H1 (cell line): ENCODE data around the gene TIMM22. TPM values are rescaled to one million over a fixed set of nuclear protein-coding genes. Genes with fewer than 3 reads are reported as not detected.

Source experiments
- CTCF ChIA-PET: fragments of 300-600 bp; sonication (Branson Sonifier 250); formaldehyde crosslinking; loops from one replicate; lab custom pipeline; 2021; ENCODE audit not compliant: partially characterized antibody; lab: Charles Lee
- POLR2A ChIA-PET: fragments of 300-600 bp; sonication (Branson Sonifier 250); formaldehyde crosslinking; loops from one replicate; lab custom pipeline; 2021; ENCODE audit warnings: inconsistent platforms; ENCODE audit not compliant: partially characterized antibody; lab: Charles Lee
- DNase-seq, 2 experiments: peaks; one replicate each; pipeline versions ENCODE4 v3.0.0 to v3.0.0-alpha.2; 2010 to 2022; ENCODE audit warnings: low spot score in 2 of 2, low read depth in 1 of 2, mixed read lengths in 1 of 2
- FAIRE-seq: peaks from 2 replicates; lab custom pipeline; 2011; peaks lifted over from hg19 to GRCh38; lab: Jason Lieb, UNC
- H2AFZ ChIP-seq: 2 replicates; pipeline ENCODE4 v1.8.1; 2012; ENCODE audit warnings: low read length, inconsistent platforms
- H2AK5ac ChIP-seq: 2 replicates; pipeline ENCODE4 v1.6.1; 2013; ENCODE audit warnings: low read depth, low read length
- H2BK120ac ChIP-seq: replicated peaks from 2 replicates; pipeline ENCODE3; 2013; ENCODE audit warnings: low read depth, low read length, inconsistent platforms
- H2BK12ac ChIP-seq: 2 replicates; pipeline ENCODE4 v1.6.1; 2013; ENCODE audit warnings: low read depth, low read length
- H2BK15ac ChIP-seq: 2 replicates; pipeline ENCODE4 v1.6.1; 2013; ENCODE audit warnings: low read length
- H2BK20ac ChIP-seq: 2 replicates; pipeline ENCODE4 v1.6.1; 2013; ENCODE audit warnings: low read length
- H2BK5ac ChIP-seq: 2 replicates; pipeline ENCODE4 v1.6.1; 2013; ENCODE audit warnings: low read depth, low read length
- H3K14ac ChIP-seq: 2 replicates; pipeline ENCODE4 v1.6.1; 2013; ENCODE audit warnings: inconsistent platforms; ENCODE audit not compliant: insufficient read length
- H3K18ac ChIP-seq: 2 replicates; pipeline ENCODE4 v1.6.1; 2013; ENCODE audit warnings: low read length; ENCODE audit errors: extremely low read depth
- H3K23ac ChIP-seq: 2 replicates; pipeline ENCODE4 v1.6.1; 2013; ENCODE audit warnings: inconsistent platforms; ENCODE audit not compliant: insufficient read length
- H3K23me2 ChIP-seq: 2 replicates; pipeline ENCODE4 v1.6.1; 2013; ENCODE audit warnings: low read depth, low read length
- H3K27ac ChIP-seq: 2 replicates; pipeline ENCODE4 v1.6.1; 2011; ENCODE audit warnings: low read depth, low read length, inconsistent platforms
- H3K27me3 ChIP-seq, 4 experiments: replicated peaks in 1 of 4; 1 replicate in 1 of 4; 2 replicates in 3 of 4; pipeline versions ENCODE4 v1.6.1 to v1.8.1; 2011 to 2013; ENCODE audit warnings: low read length in 3 of 4, mild to moderate bottlenecking in 3 of 4, inconsistent platforms in 2 of 4, mixed read lengths in 2 of 4, moderate library complexity in 1 of 4; ENCODE audit not compliant: control insufficient read depth in 3 of 4, insufficient read depth in 3 of 4; ENCODE audit errors: extremely low read depth in 1 of 4
- H3K36me3 ChIP-seq, 4 experiments: 2 replicates each; pipeline versions ENCODE4 v1.6.1 to v1.8.1; 2011 to 2013; ENCODE audit warnings: mild to moderate bottlenecking in 4 of 4, low read length in 3 of 4, moderate library complexity in 2 of 4, control low read depth in 1 of 4, inconsistent platforms in 1 of 4; ENCODE audit not compliant: insufficient read depth in 4 of 4, control insufficient read depth in 2 of 4
- H3K4ac ChIP-seq: replicated peaks from 2 replicates; pipeline ENCODE3; 2013; ENCODE audit warnings: low read length, low read depth, mixed read lengths, inconsistent platforms; ENCODE audit not compliant: insufficient read length
- H3K4me1 ChIP-seq, 4 experiments: replicated peaks in 1 of 4; 1 replicate in 1 of 4; 2 replicates in 3 of 4; pipeline versions ENCODE4 v1.6.1 to v1.8.1; 2011 to 2013; ENCODE audit warnings: low read length in 3 of 4, inconsistent platforms in 2 of 4, mixed read lengths in 1 of 4; ENCODE audit not compliant: insufficient read depth in 4 of 4, control insufficient read depth in 3 of 4
- H3K4me2 ChIP-seq, 2 experiments: 2 replicates each; pipeline versions ENCODE4 v1.6.1 to v1.8.1; 2011 to 2013; ENCODE audit warnings: low read depth in 2 of 2, low read length in 2 of 2, control low read depth in 1 of 2, inconsistent platforms in 1 of 2, mild to moderate bottlenecking in 1 of 2; ENCODE audit not compliant: insufficient read depth in 1 of 2
- H3K4me3 ChIP-seq, 4 experiments: fragments of 200-600, 300-600 bp in 1 of 4; sonication (generic), shearing (Covaris generic), sonication (Bioruptor Twin) in 1 of 4; 2 replicates each; pipeline versions ENCODE4 v1.5.1 to v1.8.1; 2011 to 2016; ENCODE audit warnings: low read length in 4 of 4, low read depth in 3 of 4, control low read depth in 2 of 4, inconsistent platforms in 2 of 4, mild to moderate bottlenecking in 2 of 4, mixed read lengths in 1 of 4, moderate library complexity in 1 of 4; ENCODE audit not compliant: insufficient read depth in 2 of 4; ENCODE audit errors: extremely low read depth in 1 of 4
- H3K56ac ChIP-seq: replicated peaks from 2 replicates; pipeline ENCODE3; 2013; ENCODE audit warnings: low read depth, mild to moderate bottlenecking, mixed read lengths, low read length, inconsistent platforms; ENCODE audit not compliant: insufficient read length
- H3K79me1 ChIP-seq: 2 replicates; pipeline ENCODE4 v1.6.1; 2013; ENCODE audit warnings: low read depth, low read length, control low read depth
- H3K79me2 ChIP-seq, 2 experiments: 2 replicates each; pipeline versions ENCODE4 v1.6.1 to v1.8.1; 2012 to 2013; ENCODE audit warnings: low read length in 2 of 2, mild to moderate bottlenecking in 2 of 2, inconsistent platforms in 1 of 2; ENCODE audit not compliant: insufficient read depth in 2 of 2, control insufficient read depth in 1 of 2
- H3K9ac ChIP-seq, 4 experiments: replicated peaks in 1 of 4; 1 replicate in 1 of 4; 2 replicates in 3 of 4; pipeline versions ENCODE4 v1.6.1 to v1.8.1; 2011 to 2013; ENCODE audit warnings: low read depth in 3 of 4, low read length in 3 of 4, control low read depth in 2 of 4, mild to moderate bottlenecking in 2 of 4, moderate library complexity in 2 of 4, inconsistent platforms in 1 of 4; ENCODE audit errors: extremely low read depth in 1 of 4
- H3K9me3 ChIP-seq, 2 experiments: 2 replicates each; pipeline versions ENCODE4 v1.6.1 to v1.8.1; 2012 to 2013; ENCODE audit warnings: mild to moderate bottlenecking in 2 of 2, moderate library complexity in 2 of 2, control low read depth in 1 of 2, inconsistent platforms in 1 of 2, low read depth in 1 of 2, low read length in 1 of 2, mixed read lengths in 1 of 2; ENCODE audit not compliant: insufficient read depth in 2 of 2
- H4K20me1 ChIP-seq, 2 experiments: replicated peaks in 1 of 2; 2 replicates each; pipeline versions ENCODE3 to v1.8.1; 2011 to 2013; ENCODE audit warnings: inconsistent platforms in 2 of 2, low read length in 2 of 2, mild to moderate bottlenecking in 1 of 2; ENCODE audit not compliant: insufficient read depth in 2 of 2, control insufficient read depth in 1 of 2
- H4K5ac ChIP-seq: 2 replicates; pipeline ENCODE4 v1.6.1; 2013; ENCODE audit warnings: low read length, low read depth, mixed read lengths, inconsistent platforms; ENCODE audit not compliant: insufficient read length
- H4K8ac ChIP-seq: 2 replicates; pipeline ENCODE4 v1.8.0; 2013; ENCODE audit warnings: mild to moderate bottlenecking, moderate library complexity, low read length, inconsistent platforms; ENCODE audit not compliant: insufficient read depth; ENCODE audit errors: extremely low read depth
- H4K91ac ChIP-seq: replicated peaks from 2 replicates; pipeline ENCODE3; 2013; ENCODE audit warnings: low read length, mixed read lengths, inconsistent platforms; ENCODE audit not compliant: insufficient read length
- CBX8 ChIP-seq: fragments of 300-800, 300-1000 bp; sonication (generic); IDR thresholded peaks from 2 replicates; pipeline ENCODE4 v1.7.1; 2016; ENCODE audit warnings: low read depth, low read length, borderline replicate concordance
- CHD2 ChIP-seq: IDR thresholded peaks from 2 replicates; pipeline ENCODE4 v1.6.1; 2012; ENCODE audit warnings: low read length, improper control_type of control experiment
- EZH2 ChIP-seq: fragments of 200-600 bp; sonication (generic); IDR thresholded peaks from 2 replicates; pipeline ENCODE4 v1.7.1; 2012; ENCODE audit warnings: low read depth, mild to moderate bottlenecking, moderate library complexity, low read length, inconsistent platforms; ENCODE audit not compliant: severe bottlenecking
- GTF2F1 ChIP-seq: IDR thresholded peaks from 2 replicates; pipeline ENCODE4 v1.6.1; 2012; ENCODE audit warnings: low read depth, low read length, improper control_type of control experiment, borderline replicate concordance
- MAFK ChIP-seq: IDR thresholded peaks from 2 replicates; pipeline ENCODE4 v1.6.1; 2012; ENCODE audit warnings: low read depth, mild to moderate bottlenecking, improper control_type of control experiment, low read length
- POLR2A ChIP-seq, 2 experiments: IDR thresholded peaks; 1 replicate in 1 of 2; 2 replicates in 1 of 2; pipeline ENCODE4 v1.6.1; 2011; ENCODE audit warnings: low read depth in 2 of 2, low read length in 2 of 2, mild to moderate bottlenecking in 2 of 2; ENCODE audit errors: control extremely low read depth in 1 of 2
- POLR2AphosphoS5 ChIP-seq: IDR thresholded peaks from 2 replicates; pipeline ENCODE4 v1.6.1; 2011; ENCODE audit warnings: low read depth, low read length
- RAD21 ChIP-seq, 2 experiments: IDR thresholded peaks in 1 of 2; conservative IDR thresholded peaks in 1 of 2; 2 replicates each; pipeline ENCODE4 v1.6.1; 2011; ENCODE audit warnings: low read depth in 2 of 2, low read length in 2 of 2, improper control_type of control experiment in 1 of 2, inconsistent platforms in 1 of 2, mild to moderate bottlenecking in 1 of 2, moderate library complexity in 1 of 2
- RBBP5 ChIP-seq: IDR thresholded peaks from 2 replicates; pipeline ENCODE4 v1.7.1; 2012; ENCODE audit warnings: low read depth, mild to moderate bottlenecking, inconsistent platforms, low read length, moderate library complexity, borderline replicate concordance
- SIX5 ChIP-seq: IDR thresholded peaks from 2 replicates; pipeline ENCODE4 v1.6.1; 2011; ENCODE audit warnings: mild to moderate bottlenecking, low read depth, low read length
- SP1 ChIP-seq: IDR thresholded peaks from 2 replicates; pipeline ENCODE4 v1.6.1; 2011; ENCODE audit warnings: low read depth, low read length
- TAF1 ChIP-seq: IDR thresholded peaks from 2 replicates; pipeline ENCODE4 v1.6.1; 2011; ENCODE audit warnings: mild to moderate bottlenecking, low read depth, low read length
- WGBS, 2 experiments: shearing (Covaris generic) in 1 of 2; methylation state at CpG; one replicate each; pipeline versions ENCODE4 v1.1.6 to v1.1.7; 2013 to 2015; ENCODE audit warnings: low lambda C conversion rate in 2 of 2, mixed read lengths in 2 of 2, inconsistent platforms in 1 of 2, low coverage in 1 of 2, missing lambda C conversion rate in 1 of 2; ENCODE audit not compliant: insufficient replicate concordance in 2 of 2, insufficient coverage in 1 of 2, insufficient read length in 1 of 2; ENCODE audit errors: extremely low coverage in 1 of 2, missing lambda C conversion rate in 1 of 2; 5-methylcytosine and 5-hydroxymethylcytosine counted together
- polyA plus RNA-seq, 7 experiments: library from polyadenylated mRNA; depleted of rRNA in 3 of 7; stranded (reverse) in 5 of 7; unstranded in 2 of 7; fragments of >200 nt in 5 of 7; fragments of 200-250 nt in 2 of 7; gene quantifications; 1 replicate in 5 of 7; 2 replicates in 1 of 7; 4 replicates in 1 of 7; pipeline versions ENCODE4 v1.2.1 to v1.2.3, GENCODE V29; 2011 to 2013; ENCODE audit warnings: missing spikeins in 2 of 7, mixed read lengths in 2 of 7
- total RNA-seq: library from RNA; stranded (reverse); fragmentation: NEBNext Ultra II Directional; extraction: Animal tissue kit (Norgen Biotek cat#: 25700); gene quantifications from 2 replicates; pipeline ENCODE4 v1.2.1, GENCODE V29; 2021
- TF ChIP-seq, protein P1 (sequence below), 3 experiments: IDR thresholded peaks; 1 replicate in 2 of 3; 2 replicates in 1 of 3; pipeline versions ENCODE4 v1.5.1 to v1.6.1; 2011; ENCODE audit warnings: low read length in 3 of 3, mild to moderate bottlenecking in 3 of 3, inconsistent platforms in 2 of 3, low read depth in 1 of 3, moderate library complexity in 1 of 3; ENCODE audit not compliant: insufficient read depth in 1 of 3; ENCODE audit errors: control extremely low read depth in 1 of 3

Gene TIMM22
- total and polyA plus RNA-seq, 2 of the 8 experiments (the other 6 are each of a cell fraction or from before 2014, with no cell fraction given), result 13.8 to 17.4 TPM

DNA sequence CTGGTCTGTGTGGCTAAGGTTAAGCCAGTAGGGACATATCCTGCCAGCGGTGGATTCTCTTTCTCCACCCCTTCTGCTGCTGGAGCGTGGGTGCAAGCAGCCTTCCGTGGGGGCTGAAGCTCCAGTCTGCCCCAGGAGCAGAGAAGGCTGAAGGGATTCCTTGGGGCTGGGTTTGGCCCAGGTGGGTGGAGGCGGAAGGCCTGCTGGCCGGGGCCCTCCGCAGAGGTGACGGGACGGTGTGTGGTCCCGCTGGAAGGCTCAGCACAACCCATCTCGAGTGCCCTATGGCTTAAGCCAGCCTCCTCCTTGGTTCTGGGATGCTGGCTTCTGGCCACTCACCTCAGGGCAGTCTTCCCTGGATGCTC, 13.1 kb downstream of the TIMM22 start:
- H4K5ac ChIP-seq, result no peak overlapping the region
- DNase-seq (no peak), FAIRE-seq (no peak)
- H2BK20ac ChIP-seq, result no peak overlapping the region
- no peak overlapping the region for H2BK5ac ChIP-seq
- H4K8ac ChIP-seq, result no peak overlapping the region
- H3K4me1 ChIP-seq, result no peaks in the 10 kb centered on the region; a peak in 4 of 7 replicates
- ChIA-PET CTCF (interaction anchor here (1.2 to 1.5 kb wide), 2 partner anchors 11 to 47 kb away, joined by 4 to 7 read pairs; no protein-coding TSS in a partner anchor), POLR2A (no interaction called here)
- no peak overlapping the region for H3K14ac ChIP-seq
- no peak overlapping the region for H2BK15ac ChIP-seq
- H3K79me2 ChIP-seq, result no peaks in the 10 kb centered on the region
- H3K4me2 ChIP-seq, result no peak overlapping the region
- H3K18ac ChIP-seq, result no peak overlapping the region
- no peaks in the 10 kb centered on the region for H3K79me1 ChIP-seq
- H2AFZ ChIP-seq, result no peak overlapping the region
- H3K27me3 ChIP-seq, result no peaks in the 10 kb centered on the region
- no peak overlapping the region for H2BK12ac ChIP-seq
- no peak overlapping the region for H4K91ac ChIP-seq
- H3K23ac ChIP-seq, result no peak overlapping the region
- H3K23me2 ChIP-seq, result no peaks in the 10 kb centered on the region
- H3K36me3 ChIP-seq, result peaks cover 0 to 8% (median 0%) of the 10 kb centered on the region in 4 experiments; a peak in 2 of 8 replicates
- no peak overlapping the region for H3K9ac ChIP-seq
- no peak overlapping the region for H3K4me3 ChIP-seq
- H2AK5ac ChIP-seq, result no peak overlapping the region
- 87% methylated on average over 8 of the region's 10 CpGs; no CpG with 5 or more reads in 1 of the 2 experiments for WGBS, 2 experiments
- H3K4ac ChIP-seq, result no peak overlapping the region
- H4K20me1 ChIP-seq, result peaks cover 0 to 3% of the 10 kb centered on the region in 2 experiments
- H3K9me3 ChIP-seq, result no peaks in the 10 kb centered on the region
- H3K56ac ChIP-seq, result no peak overlapping the region
- H2BK120ac ChIP-seq, result no peak overlapping the region
- H3K27ac ChIP-seq, result no peak overlapping the region
- TF ChIP-seq POLR2AphosphoS5 (no peak), TAF1 (no peak), RAD21 (IDR thresholded peaks at IDR 0.05 in 1 of 2, conservative IDR thresholded peaks at IDR 0.05 in 1 of 2; ENCODE audit: low read depth in 2 of 2, low read length in 2 of 2) (no peak), RBBP5 (no peak), CBX8 (no peak), SP1 (no peak), POLR2A (IDR thresholded peaks at IDR 0.05; ENCODE audit: control extremely low read depth in 1 of 2, low read depth in 2 of 2, low read length in 2 of 2) (no peak), EZH2 (no peak), SIX5 (no peak), MAFK (no peak), GTF2F1 (no peak), CHD2 (no peak)
- TF ChIP-seq, protein P1, sequence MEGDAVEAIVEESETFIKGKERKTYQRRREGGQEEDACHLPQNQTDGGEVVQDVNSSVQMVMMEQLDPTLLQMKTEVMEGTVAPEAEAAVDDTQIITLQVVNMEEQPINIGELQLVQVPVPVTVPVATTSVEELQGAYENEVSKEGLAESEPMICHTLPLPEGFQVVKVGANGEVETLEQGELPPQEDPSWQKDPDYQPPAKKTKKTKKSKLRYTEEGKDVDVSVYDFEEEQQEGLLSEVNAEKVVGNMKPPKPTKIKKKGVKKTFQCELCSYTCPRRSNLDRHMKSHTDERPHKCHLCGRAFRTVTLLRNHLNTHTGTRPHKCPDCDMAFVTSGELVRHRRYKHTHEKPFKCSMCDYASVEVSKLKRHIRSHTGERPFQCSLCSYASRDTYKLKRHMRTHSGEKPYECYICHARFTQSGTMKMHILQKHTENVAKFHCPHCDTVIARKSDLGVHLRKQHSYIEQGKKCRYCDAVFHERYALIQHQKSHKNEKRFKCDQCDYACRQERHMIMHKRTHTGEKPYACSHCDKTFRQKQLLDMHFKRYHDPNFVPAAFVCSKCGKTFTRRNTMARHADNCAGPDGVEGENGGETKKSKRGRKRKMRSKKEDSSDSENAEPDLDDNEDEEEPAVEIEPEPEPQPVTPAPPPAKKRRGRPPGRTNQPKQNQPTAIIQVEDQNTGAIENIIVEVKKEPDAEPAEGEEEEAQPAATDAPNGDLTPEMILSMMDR (IDR thresholded peaks at IDR 0.05; ENCODE audit: control extremely low read depth in 1 of 3, insufficient read depth in 1 of 3, low read depth in 1 of 3, low read length in 3 of 3), result no peak
